ENCODE results near the gene ADAMTS8.

Gene ADAMTS8

GRCh38 chr11:130428316-130429119, at the start of gene ADAMTS8:
ADAMTS8 (minus strand) TSS chr11:130428609; CDS start chr11:130428286, 323 bp downstream.
- DNase-seq, result peak; percentile 50

- DNase-seq, result no peak
Measured at GRCh38 chr11:130477586-130478203, 49.3 kb upstream of the ADAMTS8 start.

- DNase-seq, result no peak
Measured at GRCh38 chr11:130476922-130477491, 48.6 kb upstream of the ADAMTS8 start.

- no peak for DNase-seq
Measured at GRCh38 chr11:130476200-130476921, 48.0 kb upstream of the ADAMTS8 start.

- DNase-seq, result no peak
Measured at GRCh38 chr11:130475426-130476053, 47.1 kb upstream of the ADAMTS8 start.

- no peak for DNase-seq
Measured at GRCh38 chr11:130474637-130475400, 46.4 kb upstream of the ADAMTS8 start.

GRCh38 chr11:130473795-130474377, 45.5 kb upstream of the ADAMTS8 start:
- DNase-seq, result no peak

- no peak for DNase-seq
Measured at GRCh38 chr11:130473056-130473794, 44.8 kb upstream of the ADAMTS8 start.

- no peak for DNase-seq
Measured at GRCh38 chr11:130472434-130472961, 44.1 kb upstream of the ADAMTS8 start.

- no peak for DNase-seq
Measured at GRCh38 chr11:130471731-130472433, 43.5 kb upstream of the ADAMTS8 start.

GRCh38 chr11:130470832-130471706, 42.7 kb upstream of the ADAMTS8 start:
- no peak for DNase-seq

GRCh38 chr11:130469181-130469580, 40.8 kb upstream of the ADAMTS8 start:
- DNase-seq, result no peak

- no peak for DNase-seq
Measured at GRCh38 chr11:130467116-130467900, 38.9 kb upstream of the ADAMTS8 start.

GRCh38 chr11:130465263-130465662, 36.9 kb upstream of the ADAMTS8 start:
- no peak for DNase-seq

- no peak for DNase-seq
Measured at GRCh38 chr11:130464291-130464812, 35.9 kb upstream of the ADAMTS8 start.

GRCh38 chr11:130462931-130463330, 34.5 kb upstream of the ADAMTS8 start:
- no peak for DNase-seq

- no peak for DNase-seq
Measured at GRCh38 chr11:130462101-130462885, 33.9 kb upstream of the ADAMTS8 start.

Data from NCI-H1105 (cell line).